Ureter (tissue), 1 donor: ENCODE data around the gene CLCN2. TPM values are rescaled to one million over a fixed set of nuclear protein-coding genes. Genes with fewer than 3 reads are reported as not detected.

Experiments
- DNase-seq: peaks from one replicate; pipeline ENCODE4 v3.0.0-alpha.2; 2020; ENCODE audit warnings: low spot score
- total RNA-seq: library from RNA; stranded (reverse); gene quantifications from one replicate; pipeline ENCODE4 v1.2.4, GENCODE V29; 2023
- donor health status: DM: yes; HTN: yes; CAD: no.

The CLCN2 gene
- total RNA-seq, 1 donor from 2014 or later, result 11.7 TPM

GRCh38 chr3:184360070-184360928 is 1.1 kb downstream of the CLCN2 start:
- DNase-seq, result no peak

- no peak for DNase-seq
Observed at GRCh38 chr3:184359610-184360009, 1.8 kb downstream of the CLCN2 start.

- DNase-seq, result no peak
Observed at GRCh38 chr3:184358921-184359350, 2.5 kb downstream of the CLCN2 start.

- no peak for DNase-seq
Observed at GRCh38 chr3:184358124-184358767, 3.2 kb downstream of the CLCN2 start.

- DNase-seq, result no peak
Observed at GRCh38 chr3:184357248-184358123, 3.9 kb downstream of the CLCN2 start.

GRCh38 chr3:184355261-184356040 is 6.0 kb downstream of the CLCN2 start:
- DNase-seq, result no peak

- no peak for DNase-seq
Observed at GRCh38 chr3:184354754-184355153, 6.7 kb downstream of the CLCN2 start.

GRCh38 chr3:184354121-184354728 is 7.2 kb downstream of the CLCN2 start:
- no peak for DNase-seq

GRCh38 chr3:184353546-184353941 is 7.9 kb downstream of the CLCN2 start:
- no peak for DNase-seq

GRCh38 chr3:184352897-184353545 is 8.4 kb downstream of the CLCN2 start:
- no peak for DNase-seq

GRCh38 chr3:184352149-184352785 is 9.1 kb downstream of the CLCN2 start:
- DNase-seq, result no peak

GRCh38 chr3:184351511-184352148 is 9.8 kb downstream of the CLCN2 start:
- no peak for DNase-seq

GRCh38 chr3:184350618-184351017 is 10.8 kb downstream of the CLCN2 start:
- DNase-seq, result no peak

- no peak for DNase-seq
Observed at GRCh38 chr3:184349563-184350470, 11.6 kb downstream of the CLCN2 start.

- no peak for DNase-seq
Observed at GRCh38 chr3:184348057-184348382, 13.4 kb downstream of the CLCN2 start.

GRCh38 chr3:184347321-184348056 is 13.9 kb downstream of the CLCN2 start:
- DNase-seq, result no peak

- DNase-seq, result no peak
Observed at GRCh38 chr3:184346480-184347190, 14.8 kb downstream of the CLCN2 start.
